Stimulated activated CD4-positive, alpha-beta T cell treated with anti-CD3 and anti-CD28 coated beads, Interleukin-4, amount 100 ng/mL, for 1 hour (primary cell): ENCODE measurements around the gene MARCHF3.
A peak's percentile ranks its signal among the peaks of the same experiment; 100 is the strongest.
"Not testable (repeated sequence)": the region's sequence is repeated elsewhere in the genome, so short reads cannot be mapped to it uniquely, and the experiment has no call there.

Experiments used
- DNase-seq: peaks from one replicate; pipeline ENCODE4 v3.0.0-alpha.2; 2020

The MARCHF3 gene

DNA sequence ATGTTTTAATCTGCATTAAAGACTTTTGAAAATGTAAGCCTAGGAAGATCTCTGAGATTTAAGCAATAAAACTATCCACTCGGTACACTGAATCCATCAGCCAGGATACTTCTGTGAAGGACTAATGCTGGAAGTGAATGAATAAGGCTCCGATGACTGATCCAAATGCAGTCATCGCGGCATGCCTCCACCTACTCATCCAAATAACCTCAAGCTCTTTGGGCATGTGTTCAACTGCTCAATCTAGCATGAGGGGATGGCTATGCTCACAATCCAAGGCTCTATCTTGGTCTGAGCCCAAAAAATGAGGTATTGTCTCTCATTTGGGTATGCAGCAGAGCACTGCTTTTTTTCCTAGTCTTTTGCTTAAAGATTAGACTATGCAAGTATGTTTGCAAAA, 19.2 kb downstream of the MARCHF3 start:
- no peak for DNase-seq

DNA sequence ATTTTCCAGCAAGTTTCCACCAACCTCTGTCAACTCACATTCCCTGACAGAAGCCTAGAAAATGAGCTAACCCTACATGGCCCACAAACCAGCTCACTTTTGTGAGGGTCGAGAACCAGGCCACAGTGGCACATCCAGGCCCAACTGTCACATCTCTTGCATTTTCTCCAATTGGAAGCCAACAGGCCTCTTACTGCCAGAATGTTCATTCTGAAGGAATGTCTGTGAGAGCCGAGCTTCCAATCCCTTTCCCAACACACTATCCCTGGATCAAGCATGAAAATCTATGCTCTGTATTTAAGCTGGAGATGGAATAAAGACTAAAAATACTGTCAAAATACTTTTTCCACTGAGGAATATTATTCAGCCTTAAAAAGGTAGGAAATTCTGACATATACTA, 20.0 kb downstream of the MARCHF3 start:
- DNase-seq: no peak

DNA sequence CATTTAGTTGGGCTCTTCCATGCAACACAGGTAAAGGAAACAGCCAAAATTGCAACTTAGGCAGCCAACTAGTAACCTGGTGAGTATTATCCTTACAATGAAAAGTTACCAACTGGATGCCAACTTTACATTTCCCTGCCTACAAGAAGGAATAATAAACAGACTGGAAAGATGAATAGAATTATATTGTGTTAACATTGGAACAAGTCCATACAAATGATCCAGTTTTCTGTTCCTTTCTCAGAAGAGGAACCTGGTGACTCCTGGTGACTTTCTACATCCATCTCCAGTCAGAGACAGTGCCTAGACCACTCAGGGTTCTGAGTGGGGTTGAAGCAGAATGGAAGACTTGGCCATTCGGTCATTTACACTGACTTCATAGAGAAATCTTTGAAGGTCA, 20.6 kb downstream of the MARCHF3 start:
- DNase-seq: no peak

DNA sequence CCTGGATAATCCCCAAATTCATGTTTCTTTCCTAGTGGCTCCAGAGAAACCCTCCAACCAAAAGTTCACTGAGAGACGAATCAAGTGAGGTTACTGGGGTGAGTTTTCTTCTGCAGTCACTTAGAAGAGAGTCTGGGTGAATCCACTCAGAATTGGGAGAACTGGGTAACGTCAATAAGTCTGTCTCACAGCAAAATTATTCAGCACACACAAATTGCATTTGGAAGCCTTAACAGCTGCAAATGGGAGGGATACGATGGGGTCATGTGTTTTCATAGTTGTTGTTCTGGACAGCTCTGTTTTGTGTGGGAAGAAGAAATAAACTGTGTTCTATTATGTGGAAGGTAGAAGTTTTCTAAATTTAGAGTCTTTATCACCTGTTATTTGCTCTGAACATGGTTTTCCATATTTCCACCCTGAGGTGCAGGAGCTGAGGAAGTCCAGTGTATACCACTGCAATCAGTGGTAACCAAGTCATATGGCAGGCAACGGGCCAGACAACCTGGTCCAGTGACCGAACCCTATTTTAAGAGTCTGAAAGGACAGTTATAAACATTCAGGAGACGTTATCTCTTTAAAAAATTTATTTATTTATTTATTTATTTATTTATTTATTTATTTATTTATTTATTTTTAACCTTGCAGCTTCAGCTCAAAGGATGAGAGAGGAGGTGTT, 21.9 kb downstream of the MARCHF3 start:
- no peak for DNase-seq

DNA sequence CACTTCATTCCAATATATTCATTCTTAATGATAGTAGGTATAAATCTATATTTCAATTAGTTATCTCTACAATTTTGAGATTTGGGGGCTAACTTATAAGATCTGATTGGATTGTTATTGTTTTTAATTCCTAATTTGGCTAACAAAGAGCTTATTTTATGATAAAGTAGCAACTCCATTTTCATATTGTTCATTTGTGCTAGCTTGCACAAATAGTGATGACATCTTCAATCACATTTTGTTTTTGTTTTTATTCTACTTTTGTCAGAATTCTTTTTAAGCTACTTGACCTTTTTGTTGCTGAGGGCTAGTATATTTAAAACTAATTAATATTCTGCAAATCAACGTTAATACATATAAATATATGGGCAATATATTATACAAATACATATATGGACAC, 22.8 kb downstream of the MARCHF3 start:
- no peak for DNase-seq

DNA sequence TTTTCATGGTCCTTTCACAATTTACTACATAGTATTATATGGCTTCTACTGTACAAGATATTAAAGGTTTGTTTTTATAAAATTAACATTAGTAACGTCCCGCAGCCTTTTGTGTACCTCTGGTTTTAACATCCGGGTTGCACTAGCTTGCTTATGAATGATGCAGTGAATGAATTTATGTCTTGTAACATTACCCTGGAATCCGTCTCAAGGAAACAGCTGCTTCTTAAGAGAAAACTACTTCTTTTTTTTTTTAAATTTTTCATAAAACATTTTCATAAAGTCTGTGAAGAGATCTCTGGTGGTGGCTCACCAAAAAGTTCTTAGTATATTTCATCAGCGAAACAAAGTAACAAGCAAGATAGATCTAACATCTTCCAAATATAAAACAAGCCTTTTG, 23.6 kb downstream of the MARCHF3 start:
- no peak for DNase-seq

DNA sequence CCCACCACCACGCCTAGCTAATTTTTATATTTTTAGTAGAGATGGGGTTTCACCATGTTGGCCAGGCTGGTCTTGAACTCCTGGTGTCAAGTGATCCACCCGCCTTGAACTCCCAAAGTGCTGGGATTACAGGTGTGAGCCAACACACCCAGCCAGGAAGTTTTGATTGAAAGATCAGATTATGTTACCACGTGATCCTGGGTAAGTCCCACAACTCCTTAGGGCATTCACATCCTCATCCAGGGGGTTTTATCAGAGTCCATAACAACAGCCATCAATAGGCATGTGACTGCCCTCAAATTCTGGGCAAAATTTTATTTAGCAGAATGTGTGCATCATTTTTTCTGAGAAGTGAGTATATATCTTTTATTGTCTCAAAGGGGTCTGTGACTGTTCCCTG, 25.1 kb downstream of the MARCHF3 start:
- not testable (repeated sequence) for DNase-seq

DNA sequence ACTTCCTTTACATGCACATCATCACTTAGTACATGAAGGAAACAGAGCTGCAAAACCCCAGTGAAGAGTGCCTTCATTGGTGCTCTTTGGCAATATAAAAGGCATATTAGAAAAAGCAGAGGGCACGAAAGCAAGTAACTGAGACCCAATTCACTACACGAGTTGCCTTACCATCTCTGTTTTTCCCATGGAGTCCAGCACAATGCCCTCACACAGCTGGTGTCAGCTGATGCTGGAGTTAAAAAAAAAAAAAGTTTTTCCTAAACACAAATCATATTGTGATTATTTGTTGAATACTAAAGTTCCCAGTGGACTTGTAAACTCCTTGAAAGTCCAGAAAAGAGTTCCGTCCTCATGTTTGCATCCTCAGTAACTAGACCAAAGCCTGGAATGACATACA, 25.6 kb downstream of the MARCHF3 start:
- DNase-seq: no peak

DNA sequence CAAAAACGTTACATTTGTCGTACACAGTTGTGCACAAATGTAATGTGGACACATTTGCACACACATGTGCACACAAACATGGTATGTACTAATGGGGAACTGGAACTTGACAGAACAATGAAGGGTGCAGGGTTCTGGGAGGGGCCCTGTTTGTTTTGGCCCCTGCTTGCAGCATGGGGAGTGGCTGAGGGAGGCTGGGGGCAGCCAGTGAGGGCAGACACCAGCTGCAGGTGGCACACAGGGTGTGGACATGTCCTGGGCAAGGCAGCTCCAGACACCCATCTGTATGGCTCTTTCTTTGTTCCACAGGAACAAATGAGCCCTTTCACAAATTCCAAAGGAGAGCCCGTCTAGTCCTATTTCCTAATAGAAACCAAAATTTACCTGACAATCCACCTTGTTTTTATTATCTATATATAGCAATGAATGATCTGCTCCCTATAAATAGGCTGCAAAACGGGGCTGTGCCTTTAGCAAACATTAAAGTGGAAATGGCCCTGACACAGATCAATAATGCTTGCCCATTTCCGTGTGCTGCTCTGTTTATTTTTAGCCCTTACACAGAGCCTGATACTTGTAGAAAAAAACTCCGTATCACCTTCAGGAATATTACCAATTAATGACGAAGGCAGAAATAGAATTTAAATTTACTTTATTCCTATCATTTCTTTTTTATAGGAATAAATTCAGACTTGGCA, 26.4 kb downstream of the MARCHF3 start:
- DNase-seq: no peak

DNA sequence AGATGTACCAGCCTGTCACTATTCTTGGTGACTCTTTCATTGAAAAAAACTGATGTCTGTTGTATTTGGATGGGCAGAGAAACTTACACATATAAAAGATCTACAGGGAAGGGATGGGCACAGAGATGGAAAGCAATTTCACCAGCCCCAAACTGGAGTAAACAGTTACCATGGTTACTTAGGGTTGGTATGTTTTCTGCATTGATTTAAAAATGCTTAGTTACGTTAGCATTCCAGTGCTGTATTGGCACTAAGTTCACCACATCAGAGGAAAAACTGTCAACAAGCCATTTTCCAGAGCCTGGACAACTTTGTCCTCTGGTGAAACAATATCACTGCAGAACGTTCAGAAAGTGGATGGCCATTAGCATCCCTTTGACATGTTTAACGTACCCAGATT, 28.0 kb downstream of the MARCHF3 start:
- no peak for DNase-seq

DNA sequence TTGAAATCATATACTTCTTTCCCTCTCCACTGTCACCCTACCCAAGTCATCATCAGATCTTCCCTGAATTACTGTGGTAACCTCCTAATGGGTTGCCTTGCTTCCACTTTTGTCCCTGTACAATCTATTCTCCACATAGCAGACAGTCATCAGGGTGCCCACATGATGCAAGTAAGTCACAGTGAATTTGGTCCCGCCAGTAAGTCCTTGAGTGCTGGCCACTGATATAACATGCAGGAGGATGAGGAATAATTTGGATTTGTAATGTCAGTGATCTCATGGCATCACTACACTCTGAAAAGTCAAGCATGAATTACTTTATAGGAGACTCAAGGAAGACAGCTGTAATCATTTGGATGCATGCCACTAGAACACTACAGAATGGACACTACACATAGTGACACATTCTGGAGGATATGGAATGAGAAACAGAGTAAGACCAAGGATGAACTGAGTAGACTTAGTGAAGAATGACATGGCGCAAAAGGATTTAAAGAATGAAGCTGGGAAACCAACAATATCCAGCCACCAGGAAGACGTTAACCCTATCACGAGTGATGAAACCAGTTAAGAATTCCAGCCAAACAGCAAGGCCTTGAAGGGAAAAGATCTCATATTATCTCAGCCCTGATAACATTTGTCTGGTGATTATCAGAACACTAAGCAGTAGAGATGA, 28.6 kb downstream of the MARCHF3 start:
- no peak for DNase-seq

DNA sequence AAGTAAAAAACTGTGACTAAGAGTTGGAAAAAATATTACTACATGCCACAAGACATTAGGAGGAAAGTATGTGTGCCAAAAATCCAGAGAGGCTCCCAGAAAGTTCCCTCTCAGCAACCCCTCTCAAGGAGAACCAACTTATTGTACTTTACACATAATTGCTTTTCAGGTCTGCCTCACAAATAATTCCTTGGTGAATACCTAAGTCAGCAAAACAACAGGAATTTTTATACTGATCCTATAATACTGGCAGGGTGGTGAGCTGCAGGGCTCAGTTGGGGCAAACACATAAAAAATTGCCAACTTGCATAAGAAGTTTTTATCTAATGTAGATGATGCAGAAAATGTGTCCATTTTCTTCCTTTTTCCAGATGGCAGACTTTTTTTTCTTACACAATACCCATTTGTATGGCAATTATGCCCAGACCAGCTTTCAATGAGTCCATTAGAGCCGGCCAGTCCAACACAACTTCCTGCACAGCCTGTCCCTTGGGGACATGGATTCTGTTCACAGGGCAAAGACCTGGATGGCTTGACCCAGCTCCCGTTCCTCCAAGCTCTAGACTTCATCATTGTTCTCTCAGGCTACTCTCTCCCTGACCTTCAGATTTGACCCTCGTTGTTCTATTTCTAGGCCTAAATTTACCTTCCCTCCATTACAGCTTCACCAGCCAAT, 31.3 kb downstream of the MARCHF3 start:
- no peak for DNase-seq

DNA sequence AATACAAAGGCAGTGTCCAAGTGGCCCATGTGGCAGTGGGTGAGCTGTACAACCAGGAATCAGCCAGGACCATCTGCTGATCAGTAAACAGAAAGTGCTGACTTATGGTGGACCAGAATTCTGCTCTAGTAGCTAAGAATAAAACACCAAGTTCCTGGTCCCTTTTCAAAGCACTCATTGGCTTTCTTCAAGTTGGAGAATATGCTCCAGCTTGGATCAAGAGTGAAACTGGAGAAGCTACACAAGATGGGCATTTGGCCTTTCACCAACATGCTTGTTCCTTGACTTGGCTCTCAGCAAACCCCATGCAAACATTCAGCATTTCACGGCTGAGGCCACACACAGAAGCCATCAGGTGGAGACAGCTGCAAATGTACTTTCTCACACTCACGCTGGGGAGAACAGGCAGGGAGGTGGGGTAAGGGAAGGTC, 32.1 kb downstream of the MARCHF3 start:
- DNase-seq: no peak

DNA sequence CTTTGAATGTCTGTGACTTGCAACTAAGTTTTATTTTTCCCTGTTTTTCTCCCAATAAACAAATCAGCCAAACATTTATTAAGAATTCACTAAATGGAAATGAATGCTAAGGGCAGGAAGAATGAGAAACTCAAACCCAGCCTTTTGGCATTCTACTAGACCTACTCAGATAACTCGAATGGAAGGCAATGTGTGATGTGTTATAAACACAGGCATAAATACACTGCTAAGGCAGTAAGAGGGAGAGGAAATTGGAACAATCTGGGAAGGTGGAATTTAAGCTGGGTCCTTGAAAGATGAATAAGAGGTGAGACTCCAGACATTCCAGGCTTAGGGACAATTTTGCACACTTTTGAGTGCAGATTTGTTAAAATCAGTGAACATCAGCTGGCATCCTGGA, 34.7 kb downstream of the MARCHF3 start:
- DNase-seq: no peak

DNA sequence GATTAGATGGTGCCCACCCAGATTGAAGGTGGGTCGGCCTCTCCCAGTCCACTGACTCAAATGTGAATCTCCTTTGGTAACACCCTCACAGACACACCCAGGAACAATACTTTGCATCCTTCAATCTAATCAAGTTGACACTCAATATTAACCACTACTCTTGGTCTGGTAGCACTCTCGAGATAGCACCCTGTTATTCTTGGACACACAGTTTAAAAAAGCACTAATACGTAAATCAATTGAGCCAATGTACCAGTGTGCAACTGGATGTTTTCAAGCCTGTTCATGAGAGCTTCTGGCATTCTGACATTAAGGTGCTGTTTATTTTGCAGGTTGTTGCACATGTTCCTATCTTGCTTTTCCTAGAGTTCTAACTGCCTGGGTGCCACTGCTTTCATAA, 35.3 kb downstream of the MARCHF3 start:
- no peak for DNase-seq

DNA sequence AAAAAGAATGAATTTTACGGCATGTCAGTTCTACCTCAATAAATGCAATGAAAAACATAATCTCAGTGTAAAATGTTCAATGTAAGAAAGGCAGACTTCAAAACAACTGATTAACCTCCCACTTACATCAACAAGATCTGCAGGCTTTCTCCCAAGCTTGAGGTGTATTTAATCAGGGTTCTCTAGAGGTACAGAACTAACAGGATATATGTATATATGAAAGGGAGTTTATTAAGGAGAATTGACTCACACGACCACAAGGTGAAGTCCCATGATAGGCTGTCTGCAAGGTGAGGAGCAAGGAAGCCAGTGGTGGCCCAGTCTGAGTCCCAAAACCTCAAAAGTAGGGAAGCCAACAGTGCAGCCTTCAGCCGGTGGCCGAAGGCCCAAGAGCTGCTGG, 35.9 kb downstream of the MARCHF3 start:
- DNase-seq: no peak

DNA sequence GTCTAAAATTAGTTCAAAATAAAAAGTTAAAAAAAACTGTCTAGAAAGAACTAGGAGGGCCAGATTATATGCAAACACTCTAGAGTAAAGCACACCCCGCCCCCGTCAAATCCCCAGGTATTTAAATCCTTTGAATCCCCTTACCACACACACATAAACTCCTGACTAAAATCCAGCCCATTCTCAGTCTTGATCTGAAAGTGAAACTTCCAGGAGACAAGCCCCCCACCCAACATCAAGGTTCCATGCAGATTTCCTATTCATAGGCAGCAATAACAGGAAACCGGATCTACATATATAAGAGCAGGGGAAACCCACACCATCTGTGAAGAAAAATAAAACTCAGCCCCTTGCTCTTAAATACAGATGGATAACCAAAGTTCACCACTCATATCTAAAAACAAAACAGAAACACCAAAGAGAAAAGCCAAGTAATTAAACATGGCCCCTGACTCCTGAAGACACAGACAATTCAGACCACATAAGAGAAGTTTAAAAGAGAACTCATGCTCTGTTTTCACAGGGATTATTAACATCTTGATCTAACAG, 42.3 kb downstream of the MARCHF3 start:
- DNase-seq: peak; percentile 45

DNA sequence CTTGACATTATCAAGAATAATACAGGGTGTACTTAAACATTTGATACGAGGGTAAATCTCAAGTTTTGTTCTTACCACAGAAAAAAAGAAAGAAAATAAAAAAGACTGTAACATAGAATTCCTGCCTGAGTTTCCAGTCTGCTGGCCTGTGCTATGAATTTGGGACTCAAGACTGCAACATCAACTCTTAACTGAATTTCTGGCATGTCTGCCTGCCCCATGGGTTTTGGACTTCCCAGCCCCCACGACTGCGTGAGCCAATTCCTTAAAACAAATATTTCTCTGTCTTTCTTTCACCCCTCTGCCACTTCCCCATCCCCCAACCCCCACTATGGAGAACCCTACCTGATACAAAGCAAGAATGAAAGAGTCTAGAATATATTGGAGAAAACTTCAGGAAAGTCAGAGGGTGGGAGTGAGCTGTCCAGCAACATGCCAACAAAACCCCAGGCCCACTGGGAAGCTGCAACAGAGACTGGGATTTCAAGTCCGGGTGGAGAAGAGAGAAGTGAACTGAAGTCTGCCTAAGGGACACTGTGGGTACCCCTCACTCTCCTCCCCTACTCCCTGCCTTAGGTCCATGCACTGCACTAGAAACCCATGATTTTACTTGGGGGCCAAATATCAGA, 43.0 kb downstream of the MARCHF3 start:
- DNase-seq: no peak

DNA sequence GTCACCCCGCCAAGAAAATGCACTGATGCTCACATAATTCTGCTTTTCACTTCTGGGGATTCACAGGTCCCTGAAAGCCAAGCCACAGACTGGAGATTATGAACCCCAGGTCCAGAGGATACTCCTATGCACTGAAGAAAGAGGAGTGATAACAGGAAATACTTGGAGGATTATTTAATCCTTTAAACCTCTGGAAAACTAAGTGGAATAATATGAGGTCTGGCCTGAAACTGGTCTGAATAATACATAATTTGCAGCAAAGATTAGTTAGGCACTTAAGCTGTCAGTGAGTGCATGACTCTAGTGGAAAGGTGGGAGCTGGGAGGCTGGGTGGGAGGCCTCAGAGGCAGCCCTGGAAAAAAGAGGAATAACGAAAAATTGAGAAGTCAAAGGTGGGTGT, 45.7 kb downstream of the MARCHF3 start:
- no peak for DNase-seq

DNA sequence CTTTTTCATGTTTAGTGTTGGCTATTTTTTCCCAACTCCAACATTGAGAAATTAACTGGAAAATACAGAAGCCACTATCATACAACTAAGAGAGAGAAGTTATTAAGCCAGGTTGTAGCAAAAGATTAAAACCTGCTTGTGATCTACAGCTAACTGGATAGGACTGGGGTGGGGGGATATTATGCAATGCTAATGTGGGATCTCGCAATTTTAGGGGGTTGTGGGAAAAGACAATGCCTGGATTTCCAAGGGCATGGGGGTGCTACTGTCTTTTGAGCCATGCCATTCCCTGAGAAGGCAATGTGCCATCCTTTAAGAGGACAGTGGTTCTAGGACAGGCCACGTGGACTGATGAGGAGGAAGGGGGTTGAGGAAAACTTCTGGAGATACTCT, 46.5 kb downstream of the MARCHF3 start:
- DNase-seq: no peak

DNA sequence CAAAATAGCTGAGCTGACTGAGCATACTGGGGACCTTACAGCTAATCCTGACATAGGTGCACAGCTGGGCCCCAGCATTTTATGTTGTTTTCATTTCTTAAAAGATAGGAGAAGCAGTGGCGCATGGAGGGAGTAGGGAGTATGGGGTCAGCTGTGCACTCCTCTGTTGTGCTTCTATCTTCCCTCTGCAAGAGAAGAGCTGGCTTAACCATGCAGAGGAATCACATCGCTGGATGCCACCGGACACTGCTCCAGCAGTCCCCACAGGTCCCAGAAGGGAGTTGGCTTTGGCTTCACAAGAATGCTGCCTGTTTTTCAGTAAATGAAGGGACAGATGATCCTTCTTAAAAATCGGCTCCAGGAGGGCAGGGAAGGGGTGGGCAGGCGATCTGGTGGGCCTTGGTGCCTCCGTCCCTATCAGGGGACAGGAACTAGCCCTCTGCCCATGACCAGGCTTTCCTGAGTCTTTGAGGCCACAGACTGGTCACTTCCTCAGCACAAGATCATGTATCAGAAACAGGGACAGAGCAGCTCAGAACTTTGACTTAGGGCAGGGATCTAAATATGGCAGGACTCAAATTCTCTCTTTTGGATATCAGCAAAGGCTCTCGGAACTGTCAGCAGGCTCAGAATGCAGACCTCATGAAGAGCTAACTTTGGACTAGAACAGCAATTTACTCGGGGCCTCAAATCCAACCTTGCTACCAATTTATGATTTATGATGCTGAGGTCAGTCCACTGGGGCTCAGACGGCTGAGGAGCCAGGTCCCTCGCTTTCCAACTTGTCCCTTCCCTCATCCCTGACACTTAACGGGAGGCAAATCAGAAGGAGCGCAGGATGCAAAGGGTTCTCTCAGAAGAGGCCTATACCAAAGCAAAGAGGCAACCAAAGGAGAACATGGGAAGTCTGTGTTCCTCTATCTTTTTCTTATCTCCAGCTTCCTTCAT, 47.2 kb downstream of the MARCHF3 start:
- no peak for DNase-seq

DNA sequence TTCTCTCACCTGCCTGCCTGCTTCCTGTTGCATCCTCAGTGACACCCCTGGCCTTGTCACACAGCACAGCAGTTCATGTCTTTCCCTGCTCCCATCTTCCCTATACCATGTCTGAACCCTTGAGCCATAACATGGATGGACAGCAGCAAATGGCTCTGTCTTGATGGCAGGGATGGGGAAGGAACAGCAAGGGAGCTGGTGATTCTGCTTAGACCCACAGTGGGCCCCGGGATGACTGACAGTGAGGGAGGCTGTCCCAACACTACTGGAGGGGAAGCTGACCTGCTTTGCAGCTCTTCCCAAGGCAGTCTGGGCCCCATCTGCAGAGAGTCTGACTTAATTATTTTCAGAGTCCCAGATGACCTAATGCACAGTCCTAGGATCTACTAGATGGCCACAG, 48.2 kb downstream of the MARCHF3 start:
- DNase-seq: no peak
